AG08396 (cell line): ENCODE data around the gene DRD3.

Source experiments
- DNase-seq: peaks from one replicate; pipeline ENCODE4 v3.0.0; 2012; ENCODE audit warnings: low spot score, mixed read lengths

DRD3 gene

GRCh38 chr3:114120211-114120610 lies 58.6 kb downstream of the DRD3 start:
- no peak for DNase-seq

- DNase-seq = no peak
Measured at GRCh38 chr3:114119776-114120175, 59.1 kb downstream of the DRD3 start.

GRCh38 chr3:114115143-114115542 lies 63.7 kb downstream of the DRD3 start:
- no peak for DNase-seq

GRCh38 chr3:114114719-114115118 lies 64.1 kb downstream of the DRD3 start:
- DNase-seq = no peak

GRCh38 chr3:114112696-114113095 lies 66.2 kb downstream of the DRD3 start:
- no peak for DNase-seq

- no peak for DNase-seq
Measured at GRCh38 chr3:114111060-114111770, 67.6 kb downstream of the DRD3 start.

- DNase-seq = no peak
Measured at GRCh38 chr3:114110439-114110838, 68.4 kb downstream of the DRD3 start.

- DNase-seq = no peak
Measured at GRCh38 chr3:114108137-114108536, 70.7 kb downstream of the DRD3 start.

GRCh38 chr3:114104414-114104813 lies 74.4 kb downstream of the DRD3 start:
- no peak for DNase-seq

GRCh38 chr3:114103858-114104257 lies 75.0 kb downstream of the DRD3 start:
- DNase-seq = no peak

- DNase-seq = no peak
Measured at GRCh38 chr3:114103181-114103580, 75.7 kb downstream of the DRD3 start.

- DNase-seq = no peak
Measured at GRCh38 chr3:114101101-114101500, 77.8 kb downstream of the DRD3 start.

- DNase-seq = no peak
Measured at GRCh38 chr3:114095796-114096195, 83.1 kb downstream of the DRD3 start.

GRCh38 chr3:114093596-114093995 lies 85.3 kb downstream of the DRD3 start:
- DNase-seq = peak; percentile 74

GRCh38 chr3:114093016-114093380 lies 85.9 kb downstream of the DRD3 start:
- no peak for DNase-seq

GRCh38 chr3:114092151-114093015 lies 86.5 kb downstream of the DRD3 start:
- peak; percentile 16 for DNase-seq

- DNase-seq = no peak
Measured at GRCh38 chr3:114089675-114090074, 89.2 kb downstream of the DRD3 start.

GRCh38 chr3:114086356-114086755 lies 92.5 kb downstream of the DRD3 start:
- no peak for DNase-seq

- DNase-seq = no peak
Measured at GRCh38 chr3:114083112-114083511, 95.7 kb downstream of the DRD3 start.

- no peak for DNase-seq
Measured at GRCh38 chr3:114081037-114081436, 97.8 kb downstream of the DRD3 start.

- DNase-seq = no peak
Measured at GRCh38 chr3:114080201-114080600, 98.7 kb downstream of the DRD3 start.

- no peak for DNase-seq
Measured at GRCh38 chr3:114079761-114080160, 99.1 kb downstream of the DRD3 start.

GRCh38 chr3:114078126-114078525 lies 100.7 kb downstream of the DRD3 start:
- no peak for DNase-seq
